Muscle of arm (tissue), 14 donors: ENCODE results near the gene TTLL4. TPM values are rescaled to one million over a fixed set of nuclear protein-coding genes. Genes with fewer than 3 reads are reported as not detected.

Experiments used
- DNase-seq: peaks from one replicate; pipeline ENCODE4 v3.0.0-alpha.2; 2013
- long read RNA-seq, 11 donors: transcript quantifications; one replicate each; lab custom pipeline, GENCODE V29; 2026
- polyA plus RNA-seq, 12 donors: library from polyadenylated mRNA; unstranded; fragments of 120-200 nt; gene quantifications; one replicate each; pipeline ENCODE4 v1.2.1, GENCODE V29; 2013; ENCODE audit not compliant: insufficient read length in 12 of 12

TTLL4 gene
- polyA plus RNA-seq, result 10 to 100 TPM in 11 of 12 donors, not detected in 1; 17.1 to 71.2 (median 30.0) TPM
- long read RNA-seq, donor 1, full-length matches to known transcripts, result 5 of 12 reads
- long read RNA-seq, donor 1, partial matches to known transcripts, result 7 of 12 reads
- long read RNA-seq, donor 1, other reads (novel, unspliced or antisense), result 0 of 12 reads
- long read RNA-seq, donor 2, full-length matches to known transcripts, result 2 of 2 reads
- long read RNA-seq, donor 2, partial matches to known transcripts, result 0 of 2 reads
- long read RNA-seq, donor 2, other reads (novel, unspliced or antisense), result 0 of 2 reads
- long read RNA-seq, donor 3, full-length matches to known transcripts, result 2 of 2 reads
- long read RNA-seq, donor 3, partial matches to known transcripts, result 0 of 2 reads
- long read RNA-seq, donor 3, other reads (novel, unspliced or antisense), result 0 of 2 reads
- long read RNA-seq, donor 4, partial matches to known transcripts, result 0 of 1 reads
- long read RNA-seq, donor 4, other reads (novel, unspliced or antisense), result 0 of 1 reads
- long read RNA-seq, donor 5, full-length matches to known transcripts, result 5 of 24 reads
- long read RNA-seq, donor 5, partial matches to known transcripts, result 19 of 24 reads
- long read RNA-seq, donor 5, other reads (novel, unspliced or antisense), result 0 of 24 reads
- long read RNA-seq, donor 6, partial matches to known transcripts, result 0 of 1 reads
- long read RNA-seq, donor 6, other reads (novel, unspliced or antisense), result 0 of 1 reads
- long read RNA-seq, donor 7, partial matches to known transcripts, result 6 of 6 reads
- long read RNA-seq, donor 7, other reads (novel, unspliced or antisense), result 0 of 6 reads
- long read RNA-seq, donor 8, partial matches to known transcripts, result 5 of 7 reads
- long read RNA-seq, donor 8, other reads (novel, unspliced or antisense), result 0 of 7 reads
- long read RNA-seq, donor 9, full-length matches to known transcripts, result 3 of 3 reads
- long read RNA-seq, donor 9, partial matches to known transcripts, result 0 of 3 reads
- long read RNA-seq, donor 9, other reads (novel, unspliced or antisense), result 0 of 3 reads
- long read RNA-seq, donor 10, full-length matches to known transcripts, result 4 of 13 reads
- long read RNA-seq, donor 10, partial matches to known transcripts, result 9 of 13 reads
- long read RNA-seq, donor 10, other reads (novel, unspliced or antisense), result 0 of 13 reads
- long read RNA-seq, donor 11, partial matches to known transcripts, result 6 of 6 reads
- long read RNA-seq, donor 11, other reads (novel, unspliced or antisense), result 0 of 6 reads

DNA sequence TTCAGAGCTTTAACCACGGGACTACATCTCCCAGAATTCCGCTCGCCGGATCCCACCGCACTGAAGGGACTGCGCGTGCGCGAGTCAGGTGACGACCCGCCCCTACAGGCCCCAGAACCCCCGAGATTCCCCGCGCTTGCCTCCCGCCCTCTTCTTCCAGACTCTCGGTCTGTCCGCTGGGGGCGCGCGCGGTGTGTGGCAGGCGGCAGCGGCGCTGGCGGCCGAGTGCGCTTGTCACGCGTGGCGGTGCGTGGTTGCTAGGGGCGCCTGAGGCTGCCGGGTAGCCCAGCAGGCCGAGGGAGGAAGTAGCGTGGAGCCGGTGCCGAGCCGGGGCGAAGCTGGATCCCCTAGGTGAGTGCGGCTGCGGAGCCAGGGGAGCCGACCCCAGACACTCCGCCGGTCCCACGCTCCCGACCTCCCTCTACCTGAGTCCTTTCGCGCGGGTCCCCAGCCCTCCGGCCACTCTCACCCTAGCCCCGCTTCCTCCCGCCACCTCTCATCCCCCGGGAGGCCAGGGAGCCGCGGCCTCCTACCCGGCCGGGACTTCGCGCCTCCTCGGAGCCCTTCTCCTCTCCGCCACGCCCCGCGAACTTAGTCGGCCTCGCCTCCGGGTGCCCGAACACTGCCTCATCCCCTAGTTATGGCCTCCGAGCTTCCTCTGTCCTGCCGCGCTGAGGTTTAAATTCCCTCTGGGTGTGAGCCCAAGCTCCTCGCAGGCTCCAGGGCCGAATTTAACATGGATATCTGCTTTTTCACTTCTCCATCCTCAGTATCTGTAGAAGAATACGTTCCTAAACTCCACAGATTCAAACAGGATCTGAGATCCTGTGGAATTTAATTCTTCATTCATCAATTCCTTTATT is at the start of gene TTLL4:
TSS of gene TTLL4 (plus strand) at position 149 of the 863 bp plus-strand sequence. CDS start 26,842 bp downstream, outside the sequence.
- peak; percentile 97 for DNase-seq

- DNase-seq, result no peak
Observed at GRCh38 chr2:218662377-218662776, 48.3 kb upstream of the TTLL4 start.

GRCh38 chr2:218662827-218663226 is 47.8 kb upstream of the TTLL4 start:
- DNase-seq, result no peak

- DNase-seq, result no peak
Observed at GRCh38 chr2:218663901-218664300, 46.7 kb upstream of the TTLL4 start.

DNA sequence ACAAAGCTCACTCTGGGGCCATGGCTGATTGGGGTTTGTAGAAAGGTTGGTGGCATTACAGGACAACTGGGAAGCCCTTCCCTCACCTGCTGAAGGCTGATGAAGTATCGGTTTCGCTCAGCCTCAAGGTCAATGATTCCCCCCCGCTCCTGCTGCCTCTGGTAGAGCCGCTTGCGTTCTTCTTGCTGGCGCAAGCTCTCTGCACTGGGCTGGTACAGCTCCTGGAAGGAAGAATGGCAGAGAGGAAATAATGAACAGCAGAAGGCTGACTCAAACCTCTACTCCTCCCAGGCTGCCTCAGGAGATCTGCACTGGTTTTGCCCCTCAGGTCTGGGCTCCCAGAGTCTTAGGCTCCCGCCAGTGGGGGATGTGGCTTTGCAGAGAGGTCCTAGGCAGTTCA is 46.0 kb upstream of the TTLL4 start:
- DNase-seq, result no peak

GRCh38 chr2:218671097-218671653 is 39.5 kb upstream of the TTLL4 start:
- DNase-seq, result no peak

GRCh38 chr2:218671654-218672566 is 38.7 kb upstream of the TTLL4 start, which contains the start of the genes RNF25 and STK36:
Gene RNF25, minus strand, starts transcription at chr2:218672002. Its CDS starts 32 bp downstream, at chr2:218671970.
Gene STK36, plus strand, starts transcription at chr2:218672086. Its CDS starts 744 bp downstream, at chr2:218672830.
- DNase-seq, result peak; percentile 91

DNA sequence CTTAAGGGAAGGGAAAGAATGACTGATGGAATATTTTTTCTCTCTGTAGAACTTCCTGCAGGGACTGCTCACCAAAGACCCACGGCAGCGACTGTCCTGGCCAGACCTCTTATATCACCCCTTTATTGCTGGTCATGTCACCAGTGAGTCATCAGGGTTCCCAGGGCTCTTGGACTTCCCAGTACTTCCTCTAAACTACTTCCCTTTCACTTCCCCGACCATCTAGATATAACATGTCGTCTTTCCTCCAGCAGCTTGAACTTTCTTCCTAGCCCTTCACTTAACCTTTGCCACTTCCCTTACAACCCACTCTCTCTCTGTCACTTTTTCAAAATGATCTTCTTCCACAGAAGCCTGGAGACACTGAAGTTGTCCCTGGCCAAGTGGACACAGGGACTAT is 31.5 kb upstream of the TTLL4 start:
- DNase-seq, result no peak

DNA sequence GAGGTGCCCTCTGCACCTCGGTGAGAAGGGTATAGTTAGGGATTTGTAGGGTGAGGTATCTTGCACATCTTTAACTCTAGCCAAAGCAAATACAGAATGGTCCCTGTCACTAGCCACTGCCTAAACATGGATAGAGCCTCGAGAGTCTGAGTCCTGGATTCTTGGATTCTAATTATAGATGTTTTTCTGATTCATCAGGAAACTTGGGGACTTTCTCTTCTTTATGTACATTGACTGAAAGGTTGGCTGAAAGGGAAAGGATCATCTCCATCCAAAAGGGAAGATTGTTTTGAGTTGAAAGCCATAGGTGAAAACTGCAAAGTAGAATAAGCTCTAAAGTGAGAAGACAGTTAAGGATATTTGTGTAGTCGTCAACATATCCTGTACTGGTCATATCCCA is 30.6 kb upstream of the TTLL4 start:
- no peak for DNase-seq

DNA sequence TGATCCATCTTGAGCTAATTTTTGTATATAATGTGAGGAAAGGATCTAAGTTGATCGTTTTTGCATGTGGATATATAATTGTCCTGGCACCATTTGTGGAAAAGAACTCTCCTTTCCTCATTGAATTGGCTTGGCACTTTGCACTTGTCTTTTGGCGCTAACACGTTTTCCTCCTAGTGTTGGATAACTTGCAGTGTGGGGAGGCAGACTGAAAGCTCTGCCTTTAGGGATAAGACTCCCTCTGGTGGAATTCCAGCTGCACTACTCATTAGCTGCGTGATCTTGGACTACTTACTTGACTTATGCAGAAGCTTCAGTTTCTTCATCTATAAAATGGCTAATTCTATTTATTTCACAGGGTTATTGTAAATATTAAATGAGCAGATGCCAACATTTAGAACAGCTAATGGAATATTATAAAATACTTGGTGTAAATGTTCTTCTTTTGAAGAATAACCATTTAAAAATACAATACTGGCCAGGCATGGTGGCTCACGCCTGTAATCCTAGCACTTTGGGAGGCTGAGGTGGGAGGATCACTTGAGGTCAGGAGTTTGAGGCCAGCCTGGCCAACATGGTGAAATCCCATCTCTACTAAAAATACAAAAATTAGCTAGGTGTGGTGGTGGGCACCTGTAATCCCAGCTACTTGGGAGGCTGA is 23.1 kb upstream of the TTLL4 start:
- DNase-seq, result peak; percentile 81

DNA sequence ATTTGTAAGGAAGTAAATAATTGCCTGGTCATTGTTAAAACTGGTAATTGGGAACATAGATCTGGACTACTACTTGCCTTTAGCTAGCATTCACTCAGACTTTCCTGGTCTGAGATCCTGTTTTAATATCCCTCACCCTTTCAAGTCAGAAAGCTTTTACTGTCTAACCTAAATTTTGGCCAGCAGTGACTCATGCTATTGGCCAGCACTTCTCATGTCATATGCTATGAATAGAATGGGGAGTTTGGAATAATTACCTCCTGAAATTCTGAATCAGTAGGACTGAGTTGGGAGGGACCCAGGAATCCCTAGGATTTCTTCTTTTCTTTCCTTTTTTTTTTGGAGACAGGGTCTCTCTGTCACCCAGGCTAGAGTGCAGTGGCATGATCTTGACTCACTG is 19.4 kb upstream of the TTLL4 start:
- peak; percentile 24 for DNase-seq

DNA sequence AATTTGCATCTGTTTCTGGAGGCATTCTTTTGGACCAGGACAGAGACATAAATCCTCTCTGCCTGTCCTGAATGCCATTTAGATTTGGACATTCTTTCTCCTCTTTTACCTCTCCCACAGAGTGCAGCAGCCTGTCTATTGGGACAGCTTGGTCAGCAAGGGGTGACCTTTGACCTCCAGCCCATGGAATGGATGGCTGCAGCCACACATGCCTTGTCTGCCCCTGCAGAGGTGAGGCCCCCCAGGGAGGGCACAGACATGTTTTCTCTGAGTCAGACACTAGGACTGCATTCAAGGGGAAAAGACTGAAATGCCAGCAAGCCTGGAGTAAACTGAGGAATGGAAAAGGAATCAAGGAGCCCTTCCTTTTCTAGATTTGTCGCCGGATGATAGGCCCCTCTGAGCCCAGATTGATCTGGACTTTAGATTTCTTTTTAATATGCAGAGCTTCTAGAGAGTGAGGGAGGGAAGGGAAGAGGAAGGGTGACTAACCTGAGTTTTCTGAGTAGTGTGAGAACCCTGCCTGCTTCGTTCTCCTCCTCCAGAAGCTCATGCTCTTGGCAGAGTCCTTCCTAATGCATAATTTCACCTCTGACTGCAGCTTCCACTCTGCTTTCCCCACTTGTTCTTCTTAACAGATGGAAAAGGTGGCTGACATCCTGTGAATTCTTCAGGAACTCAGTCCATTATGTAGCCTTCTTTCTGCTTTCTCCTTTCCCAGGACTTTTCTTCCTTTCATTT is 16.1 kb upstream of the TTLL4 start:
- DNase-seq, result no peak

- DNase-seq, result no peak
Observed at GRCh38 chr2:218698885-218699284, 11.8 kb upstream of the TTLL4 start.

DNA sequence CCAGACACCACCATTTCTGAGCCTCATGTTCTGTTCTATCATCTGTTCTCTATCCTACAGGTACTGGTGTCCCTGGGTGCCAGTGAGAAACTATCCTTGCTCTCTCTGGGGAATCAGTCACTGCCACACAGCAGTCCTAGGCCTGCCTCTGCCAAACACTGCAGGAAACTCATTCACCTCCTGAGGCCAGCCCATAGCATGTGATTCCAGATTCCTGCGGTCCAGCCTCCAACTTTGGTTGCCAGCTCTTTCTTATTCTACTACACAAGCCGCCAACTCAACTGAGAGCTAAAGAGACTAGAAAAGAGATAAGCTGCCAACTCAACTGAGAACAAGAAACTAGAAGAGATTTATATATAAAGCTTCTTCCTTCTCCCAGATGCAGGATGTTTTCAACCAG is 8.8 kb upstream of the TTLL4 start:
- no peak for DNase-seq

- DNase-seq, result no peak
Observed at GRCh38 chr2:218703341-218703740, 7.3 kb upstream of the TTLL4 start.

DNA sequence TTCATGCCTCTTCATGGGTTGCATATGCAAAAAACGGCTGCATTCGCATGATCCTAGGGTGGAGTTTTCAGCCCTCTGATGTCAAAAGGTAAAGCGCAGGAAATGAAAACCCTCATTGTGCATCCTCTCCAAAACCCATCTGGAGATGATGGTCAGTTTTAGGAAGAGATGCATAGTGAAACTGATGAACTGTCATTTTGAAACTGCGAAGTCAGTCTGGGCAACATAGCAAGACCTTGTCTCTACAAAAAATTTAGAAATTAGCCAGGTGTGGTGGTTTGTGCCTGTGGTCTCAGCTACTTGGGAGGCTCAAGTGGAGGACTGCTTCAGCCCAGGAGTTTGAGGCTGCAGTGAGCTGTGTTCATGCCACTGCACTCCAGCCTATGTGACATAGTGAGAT is 2.5 kb upstream of the TTLL4 start:
- no peak for DNase-seq

GRCh38 chr2:218709908-218710307 is 727 bp upstream of the TTLL4 start:
- DNase-seq, result no peak

GRCh38 chr2:218710334-218710686 is 325 bp upstream of the TTLL4 start:
- no peak for DNase-seq
